HG03175 (cell line): ENCODE measurements around the gene SGPL1.

Experiments used
- ATAC-seq: cut with Tn5 transposase; IDR thresholded peaks from one replicate; pipeline ENCODE4 v1.9.1; 2021; ENCODE audit warnings: mild to moderate bottlenecking, moderate library complexity; ENCODE audit not compliant: unreplicated experiment

Gene SGPL1

GRCh38 chr10:70874061-70874460, 58.3 kb downstream of the SGPL1 start:
- ATAC-seq = no peak

GRCh38 chr10:70879207-70879606, 63.5 kb downstream of the SGPL1 start:
- no peak for ATAC-seq

- ATAC-seq = peak; percentile 63
These were observed 64.4 kb downstream of the SGPL1 start for GRCh38 chr10:70880077-70880534.

GRCh38 chr10:70884741-70885140, 69.0 kb downstream of the SGPL1 start:
- no peak for ATAC-seq

GRCh38 chr10:70885481-70885880, 69.7 kb downstream of the SGPL1 start:
- no peak for ATAC-seq

- ATAC-seq = no peak
These were observed 70.5 kb downstream of the SGPL1 start for GRCh38 chr10:70885931-70886903.

- ATAC-seq = no peak
These were observed 71.3 kb downstream of the SGPL1 start for GRCh38 chr10:70886921-70887665.

- peak; percentile 80 for ATAC-seq
These were observed 72.4 kb downstream of the SGPL1 start, which contains the start of gene PCBD1 for GRCh38 chr10:70887804-70888800. Gene PCBD1, minus strand, starts transcription at chr10:70888565. Its CDS starts 32 bp downstream, at chr10:70888533.

- ATAC-seq = no peak
These were observed 73.5 kb downstream of the SGPL1 start for GRCh38 chr10:70889291-70889690.

GRCh38 chr10:70890917-70891431, 75.2 kb downstream of the SGPL1 start:
- ATAC-seq = no peak

GRCh38 chr10:70891627-70892026, 75.9 kb downstream of the SGPL1 start:
- ATAC-seq = no peak

- ATAC-seq = no peak
These were observed 76.9 kb downstream of the SGPL1 start for GRCh38 chr10:70892631-70893030.

- ATAC-seq = no peak
These were observed 77.7 kb downstream of the SGPL1 start for GRCh38 chr10:70893227-70894006.

- no peak for ATAC-seq
These were observed 78.7 kb downstream of the SGPL1 start for GRCh38 chr10:70894416-70894815.

GRCh38 chr10:70896551-70896950, 80.8 kb downstream of the SGPL1 start:
- no peak for ATAC-seq

GRCh38 chr10:70898687-70899086, 82.9 kb downstream of the SGPL1 start:
- no peak for ATAC-seq

GRCh38 chr10:70899096-70899495, 83.3 kb downstream of the SGPL1 start:
- no peak for ATAC-seq

GRCh38 chr10:70901276-70901878, 85.6 kb downstream of the SGPL1 start:
- ATAC-seq = no peak

GRCh38 chr10:70902661-70903261, 87.0 kb downstream of the SGPL1 start:
- no peak for ATAC-seq
